Measurements from ENCODE around the gene NPAS3. TPM values are rescaled to one million over a fixed set of nuclear protein-coding genes. Genes with fewer than 3 reads are reported as not detected.

NPAS3 gene
- total RNA-seq, 2 experiments from 2014 or later: not detected

DNA sequence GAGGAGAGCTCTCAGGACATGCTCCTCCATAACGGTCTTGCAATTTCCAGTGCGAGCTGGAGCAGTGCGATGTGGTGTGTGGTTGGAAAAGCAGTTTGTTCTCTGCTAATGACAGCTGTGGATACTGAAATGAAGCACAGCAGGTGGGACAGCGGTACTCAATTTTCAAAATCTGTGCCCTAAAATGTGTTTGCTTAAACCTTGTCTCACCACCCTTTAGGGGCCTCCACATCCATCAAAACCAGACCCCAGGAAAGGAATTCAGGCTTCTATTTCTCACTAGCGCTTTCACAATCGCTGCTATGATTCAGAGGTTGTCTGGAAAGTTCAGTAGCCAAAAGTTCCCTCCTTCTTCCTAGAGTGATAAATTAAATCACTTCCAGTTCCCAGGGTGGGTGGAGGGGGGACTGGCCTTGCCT, 571.4 kb downstream of the NPAS3 start:
- BruUV-seq (replicated peaks): no TSS peak
- no peaks in the 10 kb centered on the region for H3K79me2 ChIP-seq (ENCODE audit: insufficient read depth, low read depth, low read length)
- TF ChIP-seq, protein P1, sequence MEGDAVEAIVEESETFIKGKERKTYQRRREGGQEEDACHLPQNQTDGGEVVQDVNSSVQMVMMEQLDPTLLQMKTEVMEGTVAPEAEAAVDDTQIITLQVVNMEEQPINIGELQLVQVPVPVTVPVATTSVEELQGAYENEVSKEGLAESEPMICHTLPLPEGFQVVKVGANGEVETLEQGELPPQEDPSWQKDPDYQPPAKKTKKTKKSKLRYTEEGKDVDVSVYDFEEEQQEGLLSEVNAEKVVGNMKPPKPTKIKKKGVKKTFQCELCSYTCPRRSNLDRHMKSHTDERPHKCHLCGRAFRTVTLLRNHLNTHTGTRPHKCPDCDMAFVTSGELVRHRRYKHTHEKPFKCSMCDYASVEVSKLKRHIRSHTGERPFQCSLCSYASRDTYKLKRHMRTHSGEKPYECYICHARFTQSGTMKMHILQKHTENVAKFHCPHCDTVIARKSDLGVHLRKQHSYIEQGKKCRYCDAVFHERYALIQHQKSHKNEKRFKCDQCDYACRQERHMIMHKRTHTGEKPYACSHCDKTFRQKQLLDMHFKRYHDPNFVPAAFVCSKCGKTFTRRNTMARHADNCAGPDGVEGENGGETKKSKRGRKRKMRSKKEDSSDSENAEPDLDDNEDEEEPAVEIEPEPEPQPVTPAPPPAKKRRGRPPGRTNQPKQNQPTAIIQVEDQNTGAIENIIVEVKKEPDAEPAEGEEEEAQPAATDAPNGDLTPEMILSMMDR (conservative IDR thresholded peaks at IDR 0.05; ENCODE audit: low read length): no peak
- no peak for TF ChIP-seq EZH2phosphoT487 (IDR thresholded peaks at IDR 0.05; ENCODE audit: borderline replicate concordance, low read depth, low read length)
- H2AFZ ChIP-seq (ENCODE audit: low read length): no peak overlapping the region
- ChIA-PET CTCF (ENCODE audit: unreplicated experiment) (no interaction called here), POLR2A (no interaction called here)
- H3K4me3 ChIP-seq (ENCODE audit: low read depth, low read length, poor library complexity, severe bottlenecking): no peak overlapping the region
- intact Hi-C loops (cut with micrococcal nuclease; ENCODE audit: unreplicated experiment): no loop called here
- H3K4me1 ChIP-seq (ENCODE audit: insufficient read depth, low read length, poor library complexity, severe bottlenecking): no peaks in the 10 kb centered on the region
- no peak overlapping the region for H3K4me2 ChIP-seq (ENCODE audit: low read length)
- H4K20me1 ChIP-seq (ENCODE audit: insufficient read depth, low read length): no peaks in the 10 kb centered on the region
- no peaks in the 10 kb centered on the region for H3K36me3 ChIP-seq (ENCODE audit: insufficient read depth, low read length)
- H3K9me3 ChIP-seq (ENCODE audit: low read length): no peaks in the 10 kb centered on the region
- H3K27ac ChIP-seq (ENCODE audit: low read depth, low read length, poor library complexity, severe bottlenecking): no peak overlapping the region
- no peak for DNase-seq (ENCODE audit: low spot score)
- H3K9me2 ChIP-seq (ENCODE audit: insufficient read depth, low read length): no peaks in the 10 kb centered on the region

DNA sequence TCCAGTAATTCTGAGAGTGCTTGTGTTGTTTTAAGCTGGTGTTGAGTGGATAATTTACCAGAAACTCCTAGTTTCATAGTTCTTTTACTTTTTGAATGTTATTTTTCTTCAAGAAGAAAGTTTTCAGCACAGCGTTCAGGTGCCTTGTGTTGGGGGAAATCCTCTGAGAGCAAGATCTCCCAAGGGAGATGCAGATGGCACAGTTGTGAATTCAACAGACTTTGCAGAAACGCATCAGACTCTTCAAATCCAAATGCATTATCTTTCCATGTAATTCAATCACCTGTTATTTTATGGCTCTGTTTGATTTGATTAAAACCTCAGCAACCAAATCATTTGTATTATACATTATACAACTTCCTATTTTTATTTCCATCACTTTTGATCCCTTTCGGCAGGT, 572.3 kb downstream of the NPAS3 start:
- POLR2A ChIA-PET: no interaction called here

DNA sequence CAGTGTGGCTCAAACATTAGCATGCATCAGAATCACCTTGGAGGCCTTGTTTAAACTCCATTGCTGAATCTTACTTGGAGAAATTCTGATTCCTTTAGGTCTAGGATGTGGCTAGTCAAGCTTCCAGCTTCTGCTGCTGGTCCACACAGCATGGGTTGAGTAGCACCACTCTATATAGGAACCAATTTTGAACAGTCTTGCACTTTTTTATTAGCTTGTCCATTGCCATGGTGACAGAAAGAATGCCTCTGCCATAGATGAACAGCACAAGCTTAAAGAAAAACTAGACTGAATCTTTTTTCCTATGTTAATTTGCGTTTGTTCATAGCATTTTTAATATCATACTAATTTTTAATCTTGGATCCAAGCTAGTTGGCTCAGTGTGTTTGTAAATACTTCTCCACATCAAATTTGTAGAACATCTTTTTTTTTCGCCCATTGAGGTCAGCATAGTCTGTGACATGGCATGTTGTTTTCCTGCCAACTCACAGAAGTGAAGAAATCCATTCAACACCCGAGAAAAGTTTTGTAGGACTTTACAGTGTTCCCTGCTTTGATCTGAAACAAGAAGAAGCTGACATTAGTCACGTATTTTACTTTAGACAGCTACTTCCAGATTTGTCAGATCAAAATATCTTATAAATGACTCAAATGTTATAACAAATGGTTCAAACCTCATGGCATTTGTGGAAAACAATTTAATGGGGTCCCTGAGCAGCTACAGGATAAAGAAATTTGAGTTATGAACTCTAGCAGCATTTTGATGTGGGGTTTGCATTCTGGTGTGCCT, 573.4 kb downstream of the NPAS3 start:
- CTCF ChIA-PET (ENCODE audit: unreplicated experiment): no interaction called here
- H3K9me3 ChIP-seq (ENCODE audit: low read length): no peaks in the 10 kb centered on the region
- no peak overlapping the region for H3K27ac ChIP-seq (ENCODE audit: low read depth, low read length, poor library complexity, severe bottlenecking)
- DNase-seq (ENCODE audit: low spot score): no peak
- H2AFZ ChIP-seq (ENCODE audit: low read length): no peak overlapping the region
- no peaks in the 10 kb centered on the region for H3K4me1 ChIP-seq (ENCODE audit: insufficient read depth, low read length, poor library complexity, severe bottlenecking)
- POLR2A ChIA-PET: no interaction called here
- no peak for TF ChIP-seq EZH2phosphoT487 (IDR thresholded peaks at IDR 0.05; ENCODE audit: borderline replicate concordance, low read depth, low read length)
- TF ChIP-seq, protein P1 (conservative IDR thresholded peaks at IDR 0.05; ENCODE audit: low read length): no peak
- no peaks in the 10 kb centered on the region for H4K20me1 ChIP-seq (ENCODE audit: insufficient read depth, low read length)
- no peaks in the 10 kb centered on the region for H3K79me2 ChIP-seq (ENCODE audit: insufficient read depth, low read depth, low read length)
- no peak overlapping the region for H3K4me3 ChIP-seq (ENCODE audit: low read depth, low read length, poor library complexity, severe bottlenecking)
- no peak overlapping the region for H3K4me2 ChIP-seq (ENCODE audit: low read length)
- intact Hi-C loops (cut with micrococcal nuclease; ENCODE audit: unreplicated experiment): no loop called here
- no TSS peak for BruUV-seq (replicated peaks)
- no peaks in the 10 kb centered on the region for H3K36me3 ChIP-seq (ENCODE audit: insufficient read depth, low read length)
- H3K9me2 ChIP-seq (ENCODE audit: insufficient read depth, low read length): no peaks in the 10 kb centered on the region

More for the DNA sequence above, 572.3 kb downstream of the NPAS3 start:
- CTCF ChIA-PET (ENCODE audit: unreplicated experiment): no interaction called here
- Histone ChIP-seq H3K9me2 (ENCODE audit: insufficient read depth, low read length) (no peaks in the 10 kb centered on the region), H3K79me2 (ENCODE audit: insufficient read depth, low read depth, low read length) (no peaks in the 10 kb centered on the region), H3K27ac (ENCODE audit: low read depth, low read length, poor library complexity, severe bottlenecking) (no peak overlapping the region), H3K9me3 (ENCODE audit: low read length) (no peaks in the 10 kb centered on the region), H3K4me3 (ENCODE audit: low read depth, low read length, poor library complexity, severe bottlenecking) (no peak overlapping the region), H2AFZ (ENCODE audit: low read length) (no peak overlapping the region), H3K36me3 (ENCODE audit: insufficient read depth, low read length) (no peaks in the 10 kb centered on the region), H3K4me1 (ENCODE audit: insufficient read depth, low read length, poor library complexity, severe bottlenecking) (no peaks in the 10 kb centered on the region), H3K4me2 (ENCODE audit: low read length) (no peak overlapping the region), H4K20me1 (ENCODE audit: insufficient read depth, low read length) (no peaks in the 10 kb centered on the region)
- BruUV-seq (replicated peaks): no TSS peak
- no peak for DNase-seq (ENCODE audit: low spot score)
- intact Hi-C loops (cut with micrococcal nuclease; ENCODE audit: unreplicated experiment): no loop called here
- no peak for TF ChIP-seq EZH2phosphoT487 (IDR thresholded peaks at IDR 0.05; ENCODE audit: borderline replicate concordance, low read depth, low read length)
- TF ChIP-seq, protein P1 (conservative IDR thresholded peaks at IDR 0.05; ENCODE audit: low read length): no peak
